Neural cell (in vitro differentiated cells): ENCODE data around the gene RASGRP2.

Experiments
- EP300 ChIP-seq: fragments of 450-650 bp; conservative IDR thresholded peaks from 2 replicates; pipeline ENCODE4 v1.6.1; 2014; ENCODE audit warnings: antibody characterized with exemption, mild to moderate bottlenecking, moderate library complexity; ENCODE audit not compliant: poor library complexity, severe bottlenecking
- TF ChIP-seq, protein P1 (sequence below): fragments of 450-650 bp; IDR thresholded peaks from 2 replicates; pipeline ENCODE4 v1.5.1; 2014; ENCODE audit warnings: antibody characterized with exemption, mild to moderate bottlenecking, moderate library complexity; ENCODE audit not compliant: poor library complexity, severe bottlenecking

- no peak for TF ChIP-seq EP300
- TF ChIP-seq, protein P1, sequence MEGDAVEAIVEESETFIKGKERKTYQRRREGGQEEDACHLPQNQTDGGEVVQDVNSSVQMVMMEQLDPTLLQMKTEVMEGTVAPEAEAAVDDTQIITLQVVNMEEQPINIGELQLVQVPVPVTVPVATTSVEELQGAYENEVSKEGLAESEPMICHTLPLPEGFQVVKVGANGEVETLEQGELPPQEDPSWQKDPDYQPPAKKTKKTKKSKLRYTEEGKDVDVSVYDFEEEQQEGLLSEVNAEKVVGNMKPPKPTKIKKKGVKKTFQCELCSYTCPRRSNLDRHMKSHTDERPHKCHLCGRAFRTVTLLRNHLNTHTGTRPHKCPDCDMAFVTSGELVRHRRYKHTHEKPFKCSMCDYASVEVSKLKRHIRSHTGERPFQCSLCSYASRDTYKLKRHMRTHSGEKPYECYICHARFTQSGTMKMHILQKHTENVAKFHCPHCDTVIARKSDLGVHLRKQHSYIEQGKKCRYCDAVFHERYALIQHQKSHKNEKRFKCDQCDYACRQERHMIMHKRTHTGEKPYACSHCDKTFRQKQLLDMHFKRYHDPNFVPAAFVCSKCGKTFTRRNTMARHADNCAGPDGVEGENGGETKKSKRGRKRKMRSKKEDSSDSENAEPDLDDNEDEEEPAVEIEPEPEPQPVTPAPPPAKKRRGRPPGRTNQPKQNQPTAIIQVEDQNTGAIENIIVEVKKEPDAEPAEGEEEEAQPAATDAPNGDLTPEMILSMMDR: no peak
These were observed 19.0 kb upstream of the RASGRP2 start for GRCh38 chr11:64762674-64763525.
